Nephron (organoid): ENCODE data around the gene SLC6A2.

Experiments used
- H3K27ac Mint-ChIP-seq, 3 experiments: 2 replicates each; pipeline ENCODE4 v1.8.0; 2020; ENCODE audit warnings: mixed read lengths in 3 of 3, mild to moderate bottlenecking in 2 of 3, moderate library complexity in 1 of 3
- H3K27me3 Mint-ChIP-seq: 2 replicates; pipeline ENCODE4 v1.8.0; 2021; ENCODE audit warnings: low read depth, mild to moderate bottlenecking, moderate library complexity, mixed read lengths
- H3K36me3 Mint-ChIP-seq: 2 replicates; pipeline ENCODE4 v1.8.0; 2020; ENCODE audit warnings: low read depth, mixed read lengths
- H3K4me1 Mint-ChIP-seq: 2 replicates; pipeline ENCODE4 v1.8.0; 2020; ENCODE audit warnings: mixed read lengths
- H3K4me3 Mint-ChIP-seq, 3 experiments: 2 replicates each; pipeline ENCODE4 v1.8.0; 2020; ENCODE audit warnings: mild to moderate bottlenecking in 3 of 3, mixed read lengths in 3 of 3, moderate library complexity in 2 of 3
- H3K9me3 Mint-ChIP-seq: 2 replicates; pipeline ENCODE4 v1.8.0; 2020; ENCODE audit warnings: mixed read lengths
- CTCF ChIP-seq, 3 experiments: fragments of 200-600 bp; sonication (generic); IDR thresholded peaks; one replicate each; pipeline ENCODE4 v1.5.0; 2021; ENCODE audit warnings: antibody characterized with exemption in 3 of 3; ENCODE audit not compliant: unreplicated experiment in 3 of 3

SLC6A2 gene

GRCh38 chr16:55632259-55632658 is 23.5 kb upstream of the SLC6A2 start:
- Mint-ChIP-seq H3K27ac (no peak overlapping the region), H3K27me3 (peaks cover 8% of the 10 kb centered on the region), H3K36me3 (no peaks in the 10 kb centered on the region), H3K4me3 (no peak overlapping the region), H3K4me1 (peaks cover 6% of the 10 kb centered on the region), H3K9me3 (peaks cover 14% of the 10 kb centered on the region)
- no peak for TF ChIP-seq CTCF (IDR thresholded peaks at IDR 0.05; ENCODE audit: unreplicated experiment in 3 of 3)

DNA sequence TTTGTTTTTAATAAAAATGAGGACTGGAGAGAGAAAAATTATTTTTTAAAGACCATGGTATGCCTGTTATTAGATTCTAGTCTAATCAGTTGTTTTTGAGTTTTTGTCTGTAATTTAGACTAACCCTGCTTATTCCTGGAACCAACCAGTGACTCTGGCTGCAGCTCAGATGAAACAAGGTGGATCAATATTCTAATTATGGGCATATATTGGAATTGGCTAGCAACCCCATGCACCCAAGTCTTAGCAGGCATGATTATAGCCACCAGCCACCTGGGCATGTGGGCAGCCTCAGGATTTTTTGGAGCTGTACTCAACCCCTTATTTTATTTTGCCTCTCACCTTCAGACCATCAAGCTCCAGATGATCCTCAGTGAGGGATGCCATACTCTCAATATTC is 21.6 kb upstream of the SLC6A2 start:
- peaks cover 14% of the 10 kb centered on the region for H3K9me3 Mint-ChIP-seq
- H3K27me3 Mint-ChIP-seq: peaks cover 15% of the 10 kb centered on the region
- H3K27ac Mint-ChIP-seq: no peak overlapping the region
- H3K36me3 Mint-ChIP-seq: no peaks in the 10 kb centered on the region
- TF ChIP-seq CTCF (IDR thresholded peaks at IDR 0.05; ENCODE audit: unreplicated experiment in 3 of 3): no peak
- H3K4me1 Mint-ChIP-seq: peaks cover 7% of the 10 kb centered on the region
- no peak overlapping the region for H3K4me3 Mint-ChIP-seq

DNA sequence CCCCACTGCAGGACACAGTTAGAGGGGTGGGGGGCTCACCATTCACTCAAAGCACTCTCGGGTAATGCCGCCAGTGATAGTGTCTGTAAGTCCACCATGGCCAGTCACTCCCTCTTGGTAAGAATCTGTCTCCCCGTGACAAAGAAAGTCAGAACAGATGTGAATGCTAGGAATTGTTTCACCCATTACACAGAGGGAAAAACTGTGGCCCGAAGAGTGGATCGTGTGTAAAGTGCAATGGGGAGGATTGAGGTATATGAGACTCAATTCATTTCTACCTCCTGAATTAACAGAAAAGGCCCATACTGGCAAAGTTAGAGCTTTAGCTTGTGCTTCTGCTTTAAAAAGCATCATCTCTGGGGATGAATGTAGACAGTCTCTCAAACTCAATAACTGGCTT is 17.5 kb upstream of the SLC6A2 start:
- no peak overlapping the region for H3K4me3 Mint-ChIP-seq
- H3K27ac Mint-ChIP-seq: no peak overlapping the region
- peaks cover 3% of the 10 kb centered on the region for H3K9me3 Mint-ChIP-seq
- peaks cover 7% of the 10 kb centered on the region for H3K4me1 Mint-ChIP-seq
- no peaks in the 10 kb centered on the region for H3K36me3 Mint-ChIP-seq
- H3K27me3 Mint-ChIP-seq: peaks cover 15% of the 10 kb centered on the region
- no peak for TF ChIP-seq CTCF (IDR thresholded peaks at IDR 0.05; ENCODE audit: unreplicated experiment in 3 of 3)

- Mint-ChIP-seq H3K4me1 (peaks cover 11% of the 10 kb centered on the region), H3K4me3 (no peak overlapping the region), H3K9me3 (no peaks in the 10 kb centered on the region), H3K27ac (no peak overlapping the region), H3K36me3 (no peaks in the 10 kb centered on the region), H3K27me3 (peaks cover 32% of the 10 kb centered on the region)
- TF ChIP-seq CTCF (IDR thresholded peaks at IDR 0.05; ENCODE audit: unreplicated experiment in 3 of 3): no peak
Measured at GRCh38 chr16:55640701-55641327, 15.0 kb upstream of the SLC6A2 start.

DNA sequence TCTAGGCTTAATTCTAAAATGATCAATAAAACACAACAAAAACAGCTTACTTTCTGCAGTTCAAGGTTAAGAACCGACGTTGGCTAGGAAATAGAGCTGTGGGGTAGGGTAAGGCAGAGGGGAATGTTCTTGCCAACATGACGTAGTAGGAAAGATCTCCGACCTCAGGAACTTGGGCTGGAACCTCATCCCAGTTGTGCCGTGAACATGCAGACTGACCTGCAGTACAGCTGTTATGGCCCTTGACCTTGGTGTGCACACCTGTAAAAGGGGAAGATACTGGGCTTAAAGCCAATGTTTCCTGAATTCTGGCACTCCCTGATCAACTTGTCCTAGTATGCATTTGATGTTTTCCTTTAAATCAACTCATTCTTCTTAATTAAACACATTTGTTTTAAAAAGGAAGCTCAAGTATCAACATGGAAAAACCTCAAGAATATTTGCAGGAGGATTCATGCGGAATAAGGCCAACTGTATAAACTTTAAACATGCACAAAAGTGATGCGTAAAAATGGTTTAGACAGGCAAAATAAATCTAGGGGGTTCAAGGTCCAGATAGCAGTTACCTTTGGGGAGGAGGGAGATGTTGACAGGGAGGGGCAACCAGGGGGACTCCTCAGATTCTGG is 14.2 kb upstream of the SLC6A2 start:
- H3K4me1 Mint-ChIP-seq: peaks cover 14% of the 10 kb centered on the region
- no peaks in the 10 kb centered on the region for H3K9me3 Mint-ChIP-seq
- peaks cover 33% of the 10 kb centered on the region for H3K27me3 Mint-ChIP-seq
- H3K4me3 Mint-ChIP-seq: no peak overlapping the region
- no peaks in the 10 kb centered on the region for H3K36me3 Mint-ChIP-seq
- TF ChIP-seq CTCF (IDR thresholded peaks at IDR 0.05; ENCODE audit: unreplicated experiment in 3 of 3): no peak
- H3K27ac Mint-ChIP-seq: no peak overlapping the region

GRCh38 chr16:55642611-55643010 is 13.2 kb upstream of the SLC6A2 start:
- Mint-ChIP-seq H3K27ac (no peak overlapping the region), H3K27me3 (peaks cover 36% of the 10 kb centered on the region), H3K4me1 (peaks cover 7% of the 10 kb centered on the region), H3K36me3 (no peaks in the 10 kb centered on the region), H3K9me3 (no peaks in the 10 kb centered on the region), H3K4me3 (no peak overlapping the region)
- TF ChIP-seq CTCF (IDR thresholded peaks at IDR 0.05; ENCODE audit: unreplicated experiment in 3 of 3): no peak
